Measurements from ENCODE around the gene GJA9. TPM values are rescaled to one million over a fixed set of nuclear protein-coding genes. Genes with fewer than 3 reads are reported as not detected.
A peak's percentile ranks its signal among the peaks of the same experiment; 100 is the strongest.

The GJA9 gene
- total RNA-seq, 1 experiment from 2014 or later = not detected

DNA sequence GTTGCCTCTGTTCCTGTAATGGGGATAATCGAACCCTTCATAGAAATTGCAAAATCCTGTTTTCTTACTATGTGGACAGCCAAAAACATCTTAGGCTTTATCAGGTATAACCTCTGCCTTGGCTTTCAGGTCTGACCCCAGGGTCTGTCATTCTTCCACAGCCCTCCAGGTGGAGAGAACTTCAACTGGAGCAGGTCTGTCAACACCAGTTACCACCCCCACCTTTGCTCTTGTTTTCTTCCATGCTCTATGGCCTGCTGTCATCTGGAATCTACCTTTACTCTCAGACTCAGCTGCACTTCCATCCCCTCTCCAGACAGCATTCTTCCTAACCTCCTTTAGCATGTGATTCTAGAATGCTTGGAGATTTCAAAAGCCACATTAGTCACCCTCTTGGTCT, 10.4 kb upstream of the GJA9 start:
- TF ChIP-seq EZH2 (IDR thresholded peaks at IDR 0.05; ENCODE audit: low read length, unreplicated experiment) = no peak
- TF ChIP-seq, protein P1, sequence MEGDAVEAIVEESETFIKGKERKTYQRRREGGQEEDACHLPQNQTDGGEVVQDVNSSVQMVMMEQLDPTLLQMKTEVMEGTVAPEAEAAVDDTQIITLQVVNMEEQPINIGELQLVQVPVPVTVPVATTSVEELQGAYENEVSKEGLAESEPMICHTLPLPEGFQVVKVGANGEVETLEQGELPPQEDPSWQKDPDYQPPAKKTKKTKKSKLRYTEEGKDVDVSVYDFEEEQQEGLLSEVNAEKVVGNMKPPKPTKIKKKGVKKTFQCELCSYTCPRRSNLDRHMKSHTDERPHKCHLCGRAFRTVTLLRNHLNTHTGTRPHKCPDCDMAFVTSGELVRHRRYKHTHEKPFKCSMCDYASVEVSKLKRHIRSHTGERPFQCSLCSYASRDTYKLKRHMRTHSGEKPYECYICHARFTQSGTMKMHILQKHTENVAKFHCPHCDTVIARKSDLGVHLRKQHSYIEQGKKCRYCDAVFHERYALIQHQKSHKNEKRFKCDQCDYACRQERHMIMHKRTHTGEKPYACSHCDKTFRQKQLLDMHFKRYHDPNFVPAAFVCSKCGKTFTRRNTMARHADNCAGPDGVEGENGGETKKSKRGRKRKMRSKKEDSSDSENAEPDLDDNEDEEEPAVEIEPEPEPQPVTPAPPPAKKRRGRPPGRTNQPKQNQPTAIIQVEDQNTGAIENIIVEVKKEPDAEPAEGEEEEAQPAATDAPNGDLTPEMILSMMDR (conservative IDR thresholded peaks at IDR 0.05; ENCODE audit: low read depth, low read length) = peak; percentile 34; the same call in 1 of the 2 replicates
- no peak overlapping the region for H2AFZ ChIP-seq (ENCODE audit: low read length)
- H4K20me1 ChIP-seq (ENCODE audit: low read length) = no peaks in the 10 kb centered on the region
- CTCF ChIA-PET = no interaction called here
- no peaks in the 10 kb centered on the region for H3K36me3 ChIP-seq (ENCODE audit: low read depth, low read length)
- no peaks in the 10 kb centered on the region for H3K79me2 ChIP-seq (ENCODE audit: low read length)
- H3K27ac ChIP-seq (ENCODE audit: low read length) = no peak overlapping the region
- no peak overlapping the region for H3K9ac ChIP-seq (ENCODE audit: low read length)
- H3K27me3 ChIP-seq (ENCODE audit: low read length) = no peaks in the 10 kb centered on the region
- intact Hi-C loops (cut with micrococcal nuclease) = no loop called here
- no peaks in the 10 kb centered on the region for H3K9me2 ChIP-seq (replicated peaks; ENCODE audit: low read length)
- no peaks in the 10 kb centered on the region for H3K9me3 ChIP-seq (ENCODE audit: low read length)
- H3K4me1 ChIP-seq (ENCODE audit: insufficient read depth, low read length) = no peaks in the 10 kb centered on the region
- POLR2A ChIA-PET (ENCODE audit: unreplicated experiment) = no interaction called here
- DNase-seq (peak; percentile 16), ATAC-seq (no peak; the same call in 1 of the 2 replicates)
- no peak overlapping the region for H3K4me2 ChIP-seq (ENCODE audit: low read length)
- BruUV-seq (replicated peaks) = no TSS peak
- H3K4me3 ChIP-seq (ENCODE audit: low read length) = no peak overlapping the region
- no peaks in the 10 kb centered on the region for H3F3A ChIP-seq (ENCODE audit: low read length, unreplicated experiment)

DNA sequence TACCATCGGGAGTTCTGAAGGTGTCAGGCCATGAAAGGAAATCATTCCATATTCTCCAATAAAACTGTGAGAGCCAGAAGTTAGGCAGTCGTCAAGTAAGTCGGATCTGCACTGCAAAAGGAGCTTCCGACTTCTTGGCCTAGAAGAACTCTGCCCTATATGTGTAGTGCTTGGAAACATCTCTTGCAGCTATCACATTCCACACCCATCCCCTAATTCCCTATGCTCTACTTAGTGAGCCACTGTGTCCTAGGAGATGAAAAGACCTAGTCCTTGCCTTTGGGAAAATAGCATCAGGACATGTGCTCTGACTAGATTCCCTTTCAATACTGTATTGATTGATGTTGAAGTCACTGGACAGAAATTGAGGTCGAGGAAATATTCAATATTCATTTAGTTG, 8.2 kb upstream of the GJA9 start:
- H3K79me2 ChIP-seq (ENCODE audit: low read length) = no peaks in the 10 kb centered on the region
- H2AFZ ChIP-seq (ENCODE audit: low read length) = no peak overlapping the region
- no peak overlapping the region for H3K27ac ChIP-seq (ENCODE audit: low read length)
- no peak overlapping the region for H3K4me2 ChIP-seq (ENCODE audit: low read length)
- peaks cover 9% of the 10 kb centered on the region for H3K4me1 ChIP-seq (ENCODE audit: insufficient read depth, low read length)
- intact Hi-C loops (cut with micrococcal nuclease) = no loop called here
- no peaks in the 10 kb centered on the region for H4K20me1 ChIP-seq (ENCODE audit: low read length)
- H3K4me3 ChIP-seq (ENCODE audit: low read length) = no peak overlapping the region
- no peaks in the 10 kb centered on the region for H3K27me3 ChIP-seq (ENCODE audit: low read length)
- no peak for ATAC-seq
- CTCF ChIA-PET = no interaction called here
- no peak for TF ChIP-seq EZH2phosphoT487 (IDR thresholded peaks at IDR 0.05; ENCODE audit: borderline replicate concordance, low read length)
- TF ChIP-seq, protein P1 (conservative IDR thresholded peaks at IDR 0.05; ENCODE audit: low read depth, low read length) = no peak
- TF ChIP-seq EZH2 (IDR thresholded peaks at IDR 0.05; ENCODE audit: low read length, unreplicated experiment) = no peak
- H3K9me3 ChIP-seq (ENCODE audit: low read length) = no peaks in the 10 kb centered on the region
- no peaks in the 10 kb centered on the region for H3K36me3 ChIP-seq (ENCODE audit: low read depth, low read length)
- H3F3A ChIP-seq (ENCODE audit: low read length, unreplicated experiment) = no peaks in the 10 kb centered on the region
- no peak overlapping the region for H3K9ac ChIP-seq (ENCODE audit: low read length)
- POLR2A ChIA-PET (ENCODE audit: unreplicated experiment) = interaction anchor here (0.7 kb wide), 1 partner anchor 98 kb away, joined by 9 read pairs; no protein-coding TSS in a partner anchor
- no TSS peak for BruUV-seq (replicated peaks)
- H3K9me2 ChIP-seq (replicated peaks; ENCODE audit: low read length) = no peaks in the 10 kb centered on the region
- no peak for DNase-seq

DNA sequence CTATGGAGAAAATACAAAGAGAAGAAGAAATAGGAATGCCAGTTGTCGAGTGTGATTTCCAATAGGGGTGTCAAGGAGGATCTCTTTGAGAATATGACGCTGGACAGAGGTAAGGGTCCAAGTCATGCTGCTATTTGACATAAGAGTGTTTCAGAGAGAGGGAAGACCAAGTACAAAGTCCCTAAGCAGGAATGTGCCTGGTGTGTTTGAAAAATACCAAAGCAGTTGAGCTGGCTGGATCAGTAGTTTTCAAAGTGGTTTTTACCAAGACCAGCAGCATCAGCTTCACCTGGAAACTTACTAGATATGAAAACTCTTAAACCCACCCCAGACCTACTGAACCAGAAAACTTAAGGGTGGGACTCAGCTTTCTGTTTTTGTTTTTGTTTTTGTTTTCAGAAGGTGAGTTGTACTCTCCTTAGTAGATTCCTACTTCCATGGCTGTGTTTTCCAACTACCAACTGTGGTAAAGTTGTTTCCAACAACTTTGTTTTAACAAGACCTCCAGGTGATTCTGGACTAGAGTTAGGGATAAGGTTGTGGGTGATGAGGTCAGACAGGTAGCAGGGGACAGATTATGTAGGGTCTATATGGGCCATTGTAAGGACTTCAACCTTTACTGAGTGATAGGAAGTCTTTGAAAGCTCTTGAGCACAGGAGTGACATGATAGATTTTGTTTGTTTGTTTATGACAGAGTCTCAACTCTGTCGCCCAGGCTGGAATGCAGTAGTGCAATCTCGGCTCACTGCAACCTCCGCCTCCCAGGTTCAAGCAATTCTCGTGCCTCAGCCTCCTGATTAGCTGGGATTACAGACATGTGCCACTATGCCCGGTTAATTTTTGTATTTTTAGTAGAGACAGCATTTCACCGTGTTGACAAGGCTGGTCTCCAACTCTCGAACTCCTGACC, 7.3 kb upstream of the GJA9 start:
- no peak for TF ChIP-seq EZH2phosphoT487 (IDR thresholded peaks at IDR 0.05; ENCODE audit: borderline replicate concordance, low read length)
- TF ChIP-seq, protein P1 (conservative IDR thresholded peaks at IDR 0.05; ENCODE audit: low read depth, low read length) = no peak
- no peak for TF ChIP-seq EZH2 (IDR thresholded peaks at IDR 0.05; ENCODE audit: low read length, unreplicated experiment)
- Histone ChIP-seq H3K36me3 (ENCODE audit: low read depth, low read length) (no peaks in the 10 kb centered on the region), H3K4me1 (ENCODE audit: insufficient read depth, low read length) (peaks cover 9% of the 10 kb centered on the region), H3K9me3 (ENCODE audit: low read length) (no peaks in the 10 kb centered on the region), H4K20me1 (ENCODE audit: low read length) (no peaks in the 10 kb centered on the region), H3F3A (ENCODE audit: low read length, unreplicated experiment) (no peaks in the 10 kb centered on the region), H3K27me3 (ENCODE audit: low read length) (no peaks in the 10 kb centered on the region), H3K4me3 (ENCODE audit: low read length) (no peak overlapping the region), H3K9ac (ENCODE audit: low read length) (no peak overlapping the region), H3K79me2 (ENCODE audit: low read length) (no peaks in the 10 kb centered on the region), H3K4me2 (ENCODE audit: low read length) (no peak overlapping the region), H3K9me2 (replicated peaks; ENCODE audit: low read length) (no peaks in the 10 kb centered on the region), H2AFZ (ENCODE audit: low read length) (no peak overlapping the region), H3K27ac (ENCODE audit: low read length) (no peak overlapping the region)
- DNase-seq (no peak), ATAC-seq (no peak)
- no TSS peak for BruUV-seq (replicated peaks)
- intact Hi-C loops (cut with micrococcal nuclease) = no loop called here
- ChIA-PET POLR2A (ENCODE audit: unreplicated experiment) (no interaction called here), CTCF (no interaction called here)
